Karpas-422 (cell line): ENCODE measurements around the gene JADE2. TPM values are rescaled to one million over a fixed set of nuclear protein-coding genes. Genes with fewer than 3 reads are reported as not detected.

Experiments
- DNase-seq: peaks from one replicate; pipeline ENCODE4 v3.0.0-alpha.2; 2015
- H2AFZ ChIP-seq: fragments of 200-600 bp; sonication (generic); 2 replicates; pipeline ENCODE4 v1.6.1; 2014; ENCODE audit warnings: antibody characterized with exemption, low read length, mixed read lengths
- H3K27ac ChIP-seq: fragments of 200-600 bp; sonication (generic); 2 replicates; pipeline ENCODE4 v1.5.1; 2014; ENCODE audit warnings: mild to moderate bottlenecking, low read length, moderate library complexity
- H3K27me3 ChIP-seq: fragments of 200-600 bp; sonication (generic); 2 replicates; pipeline ENCODE4 v1.6.1; 2014; ENCODE audit warnings: low read length, mixed read lengths
- H3K36me3 ChIP-seq: fragments of 200-600 bp; sonication (generic); 2 replicates; pipeline ENCODE4 v1.6.1; 2014; ENCODE audit warnings: low read length, mixed read lengths; ENCODE audit not compliant: insufficient read depth
- H3K4me1 ChIP-seq: fragments of 200-600 bp; sonication (generic); 2 replicates; pipeline ENCODE4 v1.6.1; 2014; ENCODE audit warnings: mild to moderate bottlenecking, low read length, mixed read lengths
- H3K4me2 ChIP-seq: fragments of 200-600 bp; sonication (generic); 2 replicates; pipeline ENCODE4 v1.6.1; 2014; ENCODE audit warnings: low read length, low read depth, mild to moderate bottlenecking; ENCODE audit not compliant: poor library complexity, severe bottlenecking
- H3K4me3 ChIP-seq: fragments of 200-600 bp; sonication (generic); 2 replicates; pipeline ENCODE4 v1.5.1; 2014; ENCODE audit warnings: mild to moderate bottlenecking, antibody characterized with exemption, low read length, mixed read lengths
- H3K79me2 ChIP-seq: fragments of 200-600 bp; sonication (generic); 2 replicates; pipeline ENCODE4 v1.6.1; 2014; ENCODE audit warnings: mild to moderate bottlenecking, low read length, mixed read lengths
- H3K9ac ChIP-seq: fragments of 200-600 bp; sonication (generic); 2 replicates; pipeline ENCODE4 v1.6.0; 2014; ENCODE audit warnings: low read length
- H3K9me2 ChIP-seq: fragments of 200-600 bp; sonication (generic), shearing (Covaris generic); replicated peaks from 2 replicates; pipeline ENCODE4 v1.6.0; 2014; ENCODE audit warnings: mild to moderate bottlenecking, low read length, moderate library complexity; ENCODE audit not compliant: insufficient read depth
- H3K9me3 ChIP-seq: fragments of 300-700, 200-600 bp; sonication (generic); 2 replicates; pipeline ENCODE4 v1.6.1; 2014; ENCODE audit warnings: low read length, mixed read lengths
- H4K20me1 ChIP-seq: fragments of 200-600 bp; sonication (generic); 2 replicates; pipeline ENCODE4 v1.6.1; 2014; ENCODE audit warnings: mild to moderate bottlenecking, antibody characterized with exemption, low read length, low read depth; ENCODE audit not compliant: insufficient read depth
- total RNA-seq: library from RNA; depleted of rRNA; stranded (reverse); fragments of >200 nt; shearing (Covaris generic); gene quantifications from 2 replicates; pipeline ENCODE4 v1.2.3, GENCODE V29; 2014; ENCODE audit warnings: low replicate concordance; rRNA removed

JADE2 gene
- total RNA-seq = 82.1 and 139 TPM in 2 replicates

- H2AFZ ChIP-seq = peak within 1 kb of the TSS; percentile 59; the same call in 1 of the 2 replicates
- H3K4me1 ChIP-seq = peaks cover 63% of the 10 kb centered on the region
- no peaks in the 10 kb centered on the region for H3K9me3 ChIP-seq
- no peaks in the 10 kb centered on the region for H3K9me2 ChIP-seq
- peaks cover 44% of the 10 kb centered on the region for H3K79me2 ChIP-seq
- H3K4me2 ChIP-seq = peak within 1 kb of the TSS; percentile 92
- H3K9ac ChIP-seq = peak within 1 kb of the TSS; percentile 99
- H4K20me1 ChIP-seq = peaks cover 17% of the 10 kb centered on the region; the same call in 1 of the 2 replicates
- peak within 1 kb of the TSS; percentile 97 for H3K27ac ChIP-seq
- DNase-seq = peak; percentile 98
- no peaks in the 10 kb centered on the region for H3K27me3 ChIP-seq
- H3K4me3 ChIP-seq = peak within 1 kb of the TSS; percentile 94
- H3K36me3 ChIP-seq = peaks cover 5% of the 10 kb centered on the region; the same call in 1 of the 2 replicates
These were observed at the start of gene JADE2 for GRCh38 chr5:134524826-134525682. JADE2 (plus strand) TSS chr5:134525670; CDS start chr5:134535858, 10,188 bp downstream.

GRCh38 chr5:134477462-134478245 lies 47.8 kb upstream of the JADE2 start:
- H3K4me3 ChIP-seq = no peak overlapping the region
- no peak overlapping the region for H2AFZ ChIP-seq
- no peaks in the 10 kb centered on the region for H3K9me2 ChIP-seq
- H3K4me1 ChIP-seq = no peaks in the 10 kb centered on the region
- no peaks in the 10 kb centered on the region for H3K36me3 ChIP-seq
- H3K4me2 ChIP-seq = no peak overlapping the region
- DNase-seq = no peak
- H3K9me3 ChIP-seq = no peaks in the 10 kb centered on the region
- H3K27me3 ChIP-seq = no peaks in the 10 kb centered on the region
- H3K9ac ChIP-seq = no peak overlapping the region
- H4K20me1 ChIP-seq = no peaks in the 10 kb centered on the region
- H3K27ac ChIP-seq = no peak overlapping the region
- no peaks in the 10 kb centered on the region for H3K79me2 ChIP-seq

- Histone ChIP-seq H2AFZ (no peak overlapping the region), H3K27ac (no peak overlapping the region), H4K20me1 (no peaks in the 10 kb centered on the region), H3K4me3 (no peak overlapping the region), H3K4me2 (no peak overlapping the region), H3K4me1 (no peaks in the 10 kb centered on the region), H3K79me2 (no peaks in the 10 kb centered on the region), H3K27me3 (no peaks in the 10 kb centered on the region), H3K36me3 (no peaks in the 10 kb centered on the region), H3K9me2 (no peaks in the 10 kb centered on the region), H3K9me3 (no peaks in the 10 kb centered on the region), H3K9ac (no peak overlapping the region)
- DNase-seq = no peak
These were observed 45.6 kb upstream of the JADE2 start for GRCh38 chr5:134479839-134480238.

- no peaks in the 10 kb centered on the region for H3K79me2 ChIP-seq
- no peaks in the 10 kb centered on the region for H3K27me3 ChIP-seq
- H2AFZ ChIP-seq = no peak overlapping the region
- H3K4me2 ChIP-seq = no peak overlapping the region
- no peaks in the 10 kb centered on the region for H3K9me2 ChIP-seq
- no peaks in the 10 kb centered on the region for H3K36me3 ChIP-seq
- no peak overlapping the region for H3K27ac ChIP-seq
- no peak overlapping the region for H3K9ac ChIP-seq
- no peaks in the 10 kb centered on the region for H3K9me3 ChIP-seq
- no peaks in the 10 kb centered on the region for H3K4me1 ChIP-seq
- no peak overlapping the region for H3K4me3 ChIP-seq
- no peak for DNase-seq
- H4K20me1 ChIP-seq = no peaks in the 10 kb centered on the region
These were observed 36.1 kb upstream of the JADE2 start for GRCh38 chr5:134489227-134489944.

GRCh38 chr5:134490255-134490924 lies 35.1 kb upstream of the JADE2 start:
- H3K27me3 ChIP-seq = no peaks in the 10 kb centered on the region
- H4K20me1 ChIP-seq = no peaks in the 10 kb centered on the region
- H3K9me3 ChIP-seq = no peaks in the 10 kb centered on the region
- H3K79me2 ChIP-seq = no peaks in the 10 kb centered on the region
- H2AFZ ChIP-seq = no peak overlapping the region
- no peaks in the 10 kb centered on the region for H3K9me2 ChIP-seq
- no peak overlapping the region for H3K27ac ChIP-seq
- H3K36me3 ChIP-seq = no peaks in the 10 kb centered on the region
- H3K9ac ChIP-seq = no peak overlapping the region
- no peaks in the 10 kb centered on the region for H3K4me1 ChIP-seq
- no peak overlapping the region for H3K4me3 ChIP-seq
- no peak overlapping the region for H3K4me2 ChIP-seq
- DNase-seq = no peak

GRCh38 chr5:134490925-134491271 lies 34.6 kb upstream of the JADE2 start:
- Histone ChIP-seq H3K9me2 (no peaks in the 10 kb centered on the region), H3K4me2 (no peak overlapping the region), H3K9me3 (no peaks in the 10 kb centered on the region), H4K20me1 (no peaks in the 10 kb centered on the region), H3K79me2 (no peaks in the 10 kb centered on the region), H3K9ac (no peak overlapping the region), H3K4me3 (no peak overlapping the region), H2AFZ (no peak overlapping the region), H3K27ac (no peak overlapping the region), H3K27me3 (no peaks in the 10 kb centered on the region), H3K4me1 (no peaks in the 10 kb centered on the region), H3K36me3 (no peaks in the 10 kb centered on the region)
- DNase-seq = no peak

GRCh38 chr5:134491841-134492442 lies 33.5 kb upstream of the JADE2 start:
- Histone ChIP-seq H3K79me2 (no peaks in the 10 kb centered on the region), H4K20me1 (no peaks in the 10 kb centered on the region), H3K4me3 (no peak overlapping the region), H3K36me3 (no peaks in the 10 kb centered on the region), H3K4me2 (no peak overlapping the region), H3K27ac (no peak overlapping the region), H3K9ac (no peak overlapping the region), H3K9me3 (no peaks in the 10 kb centered on the region), H2AFZ (no peak overlapping the region), H3K4me1 (no peaks in the 10 kb centered on the region), H3K27me3 (no peaks in the 10 kb centered on the region), H3K9me2 (no peaks in the 10 kb centered on the region)
- DNase-seq = no peak
